GM12872 (cell line): ENCODE results near the gene WFDC12.

ENCODE experiments used
- TF ChIP-seq, protein P1 (sequence below): IDR thresholded peaks from 3 replicates; pipeline ENCODE4 v1.5.1; 2011; ENCODE audit warnings: low read depth, mild to moderate bottlenecking, low read length, moderate library complexity; ENCODE audit not compliant: insufficient read depth

WFDC12 gene

DNA sequence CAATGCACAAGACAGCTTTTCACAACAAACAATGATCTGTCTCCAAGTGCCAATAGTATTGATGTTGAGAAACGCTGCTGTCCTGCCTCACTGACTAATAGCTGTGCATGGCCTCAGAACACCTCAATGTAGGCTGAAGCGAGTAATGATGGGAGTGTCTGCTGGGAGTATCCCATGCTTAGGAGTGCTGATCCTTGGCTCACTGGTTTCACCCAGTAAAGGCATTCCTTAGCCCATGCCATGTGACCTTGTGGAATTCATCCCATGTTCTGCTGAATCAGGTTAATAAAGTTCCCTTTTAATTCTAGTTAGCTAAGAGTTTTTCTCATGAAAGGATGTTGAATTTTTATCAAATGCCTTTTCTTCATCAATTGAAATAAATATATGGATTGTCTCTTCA lies 3.8 kb upstream of the WFDC12 start:
- TF ChIP-seq, protein P1, sequence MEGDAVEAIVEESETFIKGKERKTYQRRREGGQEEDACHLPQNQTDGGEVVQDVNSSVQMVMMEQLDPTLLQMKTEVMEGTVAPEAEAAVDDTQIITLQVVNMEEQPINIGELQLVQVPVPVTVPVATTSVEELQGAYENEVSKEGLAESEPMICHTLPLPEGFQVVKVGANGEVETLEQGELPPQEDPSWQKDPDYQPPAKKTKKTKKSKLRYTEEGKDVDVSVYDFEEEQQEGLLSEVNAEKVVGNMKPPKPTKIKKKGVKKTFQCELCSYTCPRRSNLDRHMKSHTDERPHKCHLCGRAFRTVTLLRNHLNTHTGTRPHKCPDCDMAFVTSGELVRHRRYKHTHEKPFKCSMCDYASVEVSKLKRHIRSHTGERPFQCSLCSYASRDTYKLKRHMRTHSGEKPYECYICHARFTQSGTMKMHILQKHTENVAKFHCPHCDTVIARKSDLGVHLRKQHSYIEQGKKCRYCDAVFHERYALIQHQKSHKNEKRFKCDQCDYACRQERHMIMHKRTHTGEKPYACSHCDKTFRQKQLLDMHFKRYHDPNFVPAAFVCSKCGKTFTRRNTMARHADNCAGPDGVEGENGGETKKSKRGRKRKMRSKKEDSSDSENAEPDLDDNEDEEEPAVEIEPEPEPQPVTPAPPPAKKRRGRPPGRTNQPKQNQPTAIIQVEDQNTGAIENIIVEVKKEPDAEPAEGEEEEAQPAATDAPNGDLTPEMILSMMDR: no peak

GRCh38 chr20:45121388-45121787 lies 2.9 kb downstream of the WFDC12 start:
- TF ChIP-seq, protein P1: no peak

DNA sequence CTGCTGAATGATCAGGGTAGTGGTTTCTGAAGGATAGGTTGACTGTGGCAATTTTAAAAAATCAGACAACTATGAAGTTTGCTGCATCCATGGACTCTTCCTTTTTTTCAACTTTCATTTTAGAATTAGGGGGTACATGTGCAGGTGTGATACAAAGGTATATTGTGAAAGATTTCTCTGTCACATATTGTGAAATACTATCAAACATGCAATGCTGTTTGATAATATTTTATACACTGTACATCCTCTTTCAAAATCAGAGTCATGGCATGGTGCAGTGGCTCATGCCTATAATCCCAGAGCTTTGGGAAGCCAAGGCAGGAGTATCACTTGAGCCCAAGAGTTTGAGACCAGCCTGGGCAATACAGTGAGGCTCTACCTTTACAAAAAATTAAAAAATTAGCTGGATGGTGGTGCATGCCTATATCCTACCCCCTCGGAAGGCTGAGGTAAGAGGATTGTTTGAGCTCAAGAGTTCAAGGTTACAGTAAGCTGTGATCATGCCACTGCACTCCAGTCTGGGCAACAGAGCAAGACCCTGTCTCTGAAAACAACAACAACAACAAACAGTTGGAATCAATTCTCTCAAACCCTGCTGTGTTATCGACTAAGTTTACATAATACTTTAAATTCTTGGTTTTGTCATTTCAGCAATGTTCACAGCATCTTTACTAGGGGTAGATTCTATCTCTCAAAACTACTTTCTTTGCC lies 4.6 kb downstream of the WFDC12 start:
- TF ChIP-seq, protein P1: no peak

- TF ChIP-seq, protein P1: no peak
Measured at GRCh38 chr20:45118028-45118427, 6.2 kb downstream of the WFDC12 start.

- TF ChIP-seq, protein P1: no peak
Measured at GRCh38 chr20:45117581-45117980, 6.7 kb downstream of the WFDC12 start.

- TF ChIP-seq, protein P1: no peak
Measured at GRCh38 chr20:45115829-45116228, 8.4 kb downstream of the WFDC12 start.

- TF ChIP-seq, protein P1: no peak
Measured at GRCh38 chr20:45115386-45115774, 8.9 kb downstream of the WFDC12 start.
